Measurements from ENCODE around the gene POLE. TPM values are rescaled to one million over a fixed set of nuclear protein-coding genes. Genes with fewer than 3 reads are reported as not detected.
"Not testable (repeated sequence)": the region's sequence is repeated elsewhere in the genome, so short reads cannot be mapped to it uniquely, and the experiment has no call there.

The POLE gene
- total RNA-seq, 2 donors from 2014 or later = 41.3 to 45.7 TPM

DNA sequence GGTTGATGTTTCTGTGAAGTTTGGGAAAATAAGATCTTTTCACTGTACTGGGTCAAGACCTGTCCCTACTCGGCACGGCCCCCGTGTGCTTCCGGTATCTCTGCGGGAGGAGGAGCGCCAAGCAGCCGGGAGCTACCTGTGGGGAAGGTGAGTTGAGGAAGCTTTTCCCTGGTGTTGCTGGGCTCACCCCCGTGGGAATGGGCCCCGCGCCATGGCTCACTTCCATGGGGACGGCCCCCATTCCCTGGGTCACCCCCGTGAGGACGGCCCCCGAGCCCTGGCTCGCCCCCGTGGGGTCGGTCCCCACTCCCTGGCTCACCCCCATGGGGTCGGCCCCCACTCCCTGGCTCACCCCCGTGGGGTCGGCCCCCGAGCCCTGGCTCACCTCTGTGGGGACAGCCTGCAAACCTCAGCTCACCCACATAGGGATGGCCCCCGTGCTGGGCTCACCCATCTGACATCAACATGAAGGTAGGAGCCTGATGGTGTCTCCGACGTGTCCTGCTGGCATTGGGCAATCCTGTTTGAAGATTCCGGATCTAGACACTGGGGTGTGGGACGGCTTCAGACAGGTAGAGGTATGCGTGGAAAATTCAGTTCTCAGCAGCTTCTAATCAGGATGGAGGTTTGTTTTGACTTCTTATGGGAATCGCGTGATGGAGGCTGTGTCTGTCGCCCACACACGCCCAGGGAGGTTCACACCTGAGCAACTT is 85.8 kb downstream of the POLE start:
- Histone ChIP-seq H3K27ac (no peak overlapping the region), H3K36me3 (no peaks in the 10 kb centered on the region), H3K4me1 (ENCODE audit: control insufficient read depth in 1 of 2, low read depth in 2 of 2) (peaks cover 0 to 20% of the 10 kb centered on the region in 2 donors), H3K9me3 (no peaks in the 10 kb centered on the region), H3K27me3 (replicated peaks; ENCODE audit: insufficient read depth) (no peaks in the 10 kb centered on the region), H3K4me3 (peak overlapping the region; percentile 63)
- ATAC-seq (ENCODE audit: insufficient number of reproducible peaks, low FRiP score, low read depth) (no peak), DNase-seq (ENCODE audit: low spot score) (no peak)
- TF ChIP-seq, protein P1, sequence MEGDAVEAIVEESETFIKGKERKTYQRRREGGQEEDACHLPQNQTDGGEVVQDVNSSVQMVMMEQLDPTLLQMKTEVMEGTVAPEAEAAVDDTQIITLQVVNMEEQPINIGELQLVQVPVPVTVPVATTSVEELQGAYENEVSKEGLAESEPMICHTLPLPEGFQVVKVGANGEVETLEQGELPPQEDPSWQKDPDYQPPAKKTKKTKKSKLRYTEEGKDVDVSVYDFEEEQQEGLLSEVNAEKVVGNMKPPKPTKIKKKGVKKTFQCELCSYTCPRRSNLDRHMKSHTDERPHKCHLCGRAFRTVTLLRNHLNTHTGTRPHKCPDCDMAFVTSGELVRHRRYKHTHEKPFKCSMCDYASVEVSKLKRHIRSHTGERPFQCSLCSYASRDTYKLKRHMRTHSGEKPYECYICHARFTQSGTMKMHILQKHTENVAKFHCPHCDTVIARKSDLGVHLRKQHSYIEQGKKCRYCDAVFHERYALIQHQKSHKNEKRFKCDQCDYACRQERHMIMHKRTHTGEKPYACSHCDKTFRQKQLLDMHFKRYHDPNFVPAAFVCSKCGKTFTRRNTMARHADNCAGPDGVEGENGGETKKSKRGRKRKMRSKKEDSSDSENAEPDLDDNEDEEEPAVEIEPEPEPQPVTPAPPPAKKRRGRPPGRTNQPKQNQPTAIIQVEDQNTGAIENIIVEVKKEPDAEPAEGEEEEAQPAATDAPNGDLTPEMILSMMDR (IDR thresholded peaks at IDR 0.05) = no peak

DNA sequence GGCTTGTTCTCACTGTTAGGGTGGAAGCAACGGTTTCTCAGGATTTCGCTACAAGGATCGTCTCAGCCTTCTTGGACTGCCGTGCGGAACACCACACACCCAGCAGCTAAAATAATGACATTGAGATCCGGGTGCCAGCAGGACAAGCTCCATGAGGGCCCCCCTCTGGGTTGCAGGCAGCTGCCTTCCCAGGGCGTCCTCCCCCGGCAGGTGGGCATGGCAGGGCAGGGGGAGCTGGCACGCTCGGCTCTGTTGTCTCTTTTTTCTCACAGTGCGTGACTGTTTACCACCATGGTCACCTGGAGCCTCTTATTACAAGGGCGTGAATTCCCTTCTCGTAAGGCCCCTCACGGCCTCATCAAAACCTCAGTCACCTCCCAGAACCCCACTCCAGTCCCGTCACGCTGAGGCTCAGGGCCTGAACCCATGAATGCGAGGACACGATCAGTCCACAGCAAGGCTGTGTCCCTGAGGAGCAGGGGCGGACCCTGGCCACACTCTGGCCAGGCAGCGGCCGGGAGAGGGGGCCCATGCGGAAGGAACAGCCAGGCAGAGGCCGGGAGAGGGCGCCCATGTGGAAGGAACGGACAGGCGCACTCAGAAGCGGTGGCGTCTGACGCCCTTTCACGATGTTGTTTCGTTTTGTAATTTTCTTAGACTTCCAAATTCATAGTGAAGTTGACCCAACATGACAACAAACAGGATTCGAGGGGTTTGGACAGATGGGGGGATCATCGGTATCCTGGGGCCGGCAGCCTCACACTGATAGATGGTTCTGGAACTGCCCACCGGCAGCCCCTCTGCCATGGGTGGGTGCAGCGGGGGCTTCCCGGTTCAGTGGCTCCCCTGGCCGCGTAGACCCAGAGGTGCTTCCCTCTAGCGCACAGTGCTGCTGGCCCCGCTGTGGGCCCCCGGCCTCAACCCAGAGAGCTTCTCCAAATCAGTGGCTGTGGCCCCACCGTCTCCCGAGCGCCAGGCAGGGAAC is 86.8 kb downstream of the POLE start:
- no peaks in the 10 kb centered on the region for H3K36me3 ChIP-seq
- no peak overlapping the region for H3K27ac ChIP-seq
- TF ChIP-seq, protein P1 (IDR thresholded peaks at IDR 0.05) = peak; percentile 45
- no peaks in the 10 kb centered on the region for H3K9me3 ChIP-seq
- no peak for ATAC-seq (ENCODE audit: insufficient number of reproducible peaks, low FRiP score, low read depth)
- peak overlapping the region; percentile 63 for H3K4me3 ChIP-seq
- DNase-seq (ENCODE audit: low spot score) = no peak
- peaks cover 0 to 20% of the 10 kb centered on the region in 2 donors for H3K4me1 ChIP-seq (ENCODE audit: control insufficient read depth in 1 of 2, low read depth in 2 of 2)
- H3K27me3 ChIP-seq (replicated peaks; ENCODE audit: insufficient read depth) = no peaks in the 10 kb centered on the region

DNA sequence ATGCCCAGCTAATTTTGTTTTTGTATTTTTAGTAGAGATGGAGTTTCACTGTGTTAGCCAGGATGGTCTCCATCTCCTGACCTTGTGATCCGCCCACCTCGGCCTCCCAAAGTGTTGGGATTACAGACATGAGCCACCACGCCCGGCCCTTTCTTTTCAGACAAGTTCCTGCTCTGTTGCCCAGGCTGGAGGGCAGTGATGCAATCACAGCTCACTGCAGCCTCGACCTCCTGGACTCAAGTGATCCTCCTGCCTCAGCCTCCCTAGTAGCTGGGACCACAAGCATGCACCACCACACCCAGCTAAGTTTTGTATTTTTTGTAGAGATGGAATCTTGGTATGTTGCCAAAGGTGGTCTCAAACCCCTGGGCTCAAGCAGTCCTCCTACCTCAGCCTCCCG is 87.6 kb downstream of the POLE start:
- H3K27me3 ChIP-seq (replicated peaks; ENCODE audit: insufficient read depth); DNase-seq (ENCODE audit: low spot score); ATAC-seq (ENCODE audit: insufficient number of reproducible peaks, low FRiP score, low read depth); H3K36me3 ChIP-seq; H3K27ac ChIP-seq; H3K4me3 ChIP-seq; H3K9me3 ChIP-seq: not testable (repeated sequence)
- H3K4me1 ChIP-seq (ENCODE audit: control insufficient read depth in 1 of 2, low read depth in 2 of 2) = peaks cover 0 to 20% of the 10 kb centered on the region in 2 donors

DNA sequence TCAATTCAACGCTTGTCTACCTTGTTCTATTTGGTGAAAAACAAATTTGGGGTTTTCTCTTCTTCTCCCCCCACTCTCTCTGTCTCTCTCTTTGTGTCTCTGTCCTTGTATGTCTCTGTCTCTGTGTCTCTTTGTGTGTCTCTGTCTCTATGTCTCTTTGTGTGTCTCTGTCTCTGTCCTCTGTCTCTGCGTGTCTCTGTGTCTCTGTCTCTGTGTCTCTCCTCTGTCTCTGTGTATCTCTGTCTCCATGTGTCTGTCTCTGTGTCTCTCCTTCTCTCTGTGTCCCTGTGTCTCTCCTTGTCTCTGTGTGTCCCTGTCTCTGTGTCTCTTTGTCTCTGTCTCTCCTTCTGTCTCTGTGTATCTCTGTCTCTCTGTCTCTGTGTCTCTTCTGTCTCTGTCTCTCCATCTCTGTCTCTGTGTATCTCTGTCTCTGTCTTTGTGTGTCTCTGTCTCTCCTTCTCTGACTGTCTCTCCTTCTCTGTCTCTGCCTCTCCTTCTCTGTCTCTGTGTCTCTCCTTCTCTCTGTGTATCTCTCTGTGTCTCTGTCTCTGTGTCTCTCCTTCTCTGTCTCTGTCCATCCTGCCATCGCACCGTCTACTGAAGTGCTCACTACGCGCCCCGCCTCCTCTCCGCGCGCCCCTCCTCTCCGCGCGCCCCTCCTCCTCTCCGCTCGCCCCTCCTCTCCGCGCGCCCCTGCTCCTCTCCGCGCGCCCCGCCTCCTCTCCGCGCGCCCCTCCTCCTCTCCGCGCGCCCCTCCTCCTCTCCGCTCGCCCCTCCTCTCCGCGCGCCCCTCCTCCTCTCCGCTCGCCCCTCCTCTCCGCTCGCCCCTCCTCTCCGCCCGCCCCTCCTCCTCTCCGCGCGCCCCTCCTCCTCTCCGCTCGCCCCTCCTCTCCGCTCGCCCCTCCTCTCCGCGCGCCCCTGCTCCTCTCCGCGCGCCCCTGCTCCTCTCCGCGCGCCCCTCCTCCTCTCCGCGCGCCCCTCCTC is 89.5 kb downstream of the POLE start:
- H3K4me3 ChIP-seq = peak overlapping the region; percentile 73
- H3K36me3 ChIP-seq = no peaks in the 10 kb centered on the region
- no peaks in the 10 kb centered on the region for H3K9me3 ChIP-seq
- no peak for ATAC-seq (ENCODE audit: insufficient number of reproducible peaks, low FRiP score, low read depth)
- H3K4me1 ChIP-seq (ENCODE audit: control insufficient read depth in 1 of 2, low read depth in 2 of 2) = peaks cover 0 to 14% of the 10 kb centered on the region in 2 donors
- TF ChIP-seq, protein P1 (IDR thresholded peaks at IDR 0.05) = no peak
- no peaks in the 10 kb centered on the region for H3K27me3 ChIP-seq (replicated peaks; ENCODE audit: insufficient read depth)
- peak overlapping the region in 1 of 2 donors; percentile 54 for H3K27ac ChIP-seq
- DNase-seq (ENCODE audit: low spot score) = no peak

DNA sequence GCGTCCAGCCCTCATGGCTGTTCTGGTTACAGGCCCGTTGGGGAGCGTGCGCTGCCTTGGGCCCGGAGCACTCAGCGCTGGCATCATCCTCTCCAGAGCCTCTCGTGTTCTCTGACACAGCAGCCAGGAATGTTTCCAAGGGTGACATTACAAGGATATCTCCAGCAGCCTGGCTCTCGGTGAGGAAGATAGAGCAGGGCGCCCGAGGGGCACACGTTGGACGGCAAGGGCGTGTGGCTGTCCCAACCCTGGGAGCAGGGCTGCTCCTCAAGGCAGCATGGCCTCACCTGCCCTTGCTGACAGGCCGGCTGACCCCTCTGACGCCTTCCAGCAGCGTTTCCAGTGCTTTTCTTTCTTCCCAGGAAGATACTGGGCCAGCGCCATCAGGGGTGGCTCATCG is 91.1 kb downstream of the POLE start:
- Histone ChIP-seq H3K27me3 (replicated peaks; ENCODE audit: insufficient read depth) (no peaks in the 10 kb centered on the region), H3K36me3 (no peaks in the 10 kb centered on the region), H3K27ac (no peak overlapping the region), H3K4me3 (no peak overlapping the region), H3K4me1 (ENCODE audit: control insufficient read depth in 1 of 2, low read depth in 2 of 2) (peaks cover 0 to 14% of the 10 kb centered on the region in 2 donors), H3K9me3 (no peaks in the 10 kb centered on the region)
- ATAC-seq (ENCODE audit: insufficient number of reproducible peaks, low FRiP score, low read depth) (no peak), DNase-seq (ENCODE audit: low spot score) (no peak)
- TF ChIP-seq, protein P1 (IDR thresholded peaks at IDR 0.05) = no peak

Measured in thoracic aorta (tissue), 2 donors.